ENCODE results near the gene PIGS. TPM values are rescaled to one million over a fixed set of nuclear protein-coding genes. Genes with fewer than 3 reads are reported as not detected.

PIGS gene
- total and polyA plus RNA-seq, 4 donors: 7.3 to 29.5 (median 13.3) TPM

- H3K9ac ChIP-seq (ENCODE audit: low read depth in 1 of 2, low read length in 2 of 2): no peak overlapping the region
- no peaks in the 10 kb centered on the region for H3K4me1 ChIP-seq (ENCODE audit: control insufficient read depth in 4 of 4, insufficient read depth in 4 of 4, low read length in 3 of 4)
- no peaks in the 10 kb centered on the region for H3K9me3 ChIP-seq (ENCODE audit: control insufficient read depth in 4 of 4, low read length in 3 of 4)
- no peak for DNase-seq (ENCODE audit: low spot score)
- H3K27ac ChIP-seq (ENCODE audit: low read depth in 1 of 2, low read length in 2 of 2): no peak overlapping the region
- H3K36me3 ChIP-seq (ENCODE audit: control insufficient read depth in 4 of 4, insufficient read depth in 3 of 4, low read depth in 1 of 4, low read length in 3 of 4): no peaks in the 10 kb centered on the region
- H3K27me3 ChIP-seq (ENCODE audit: control insufficient read depth in 4 of 4, insufficient read depth in 4 of 4, low read length in 3 of 4): no peaks in the 10 kb centered on the region
- 87% methylated on average over 25 of the region's 25 CpGs for WGBS
- no peak overlapping the region for H3K4me3 ChIP-seq (ENCODE audit: low read depth in 1 of 3, low read length in 3 of 3)
- TF ChIP-seq TAF1 (conservative IDR thresholded peaks at IDR 0.05) (no peak), FOXA1 (IDR thresholded peaks at IDR 0.05) (no peak), HNF4G (IDR thresholded peaks at IDR 0.05) (no peak), FOXA2 (IDR thresholded peaks at IDR 0.05) (no peak), GABPA (IDR thresholded peaks at IDR 0.05 in 1 of 2, conservative IDR thresholded peaks at IDR 0.05 in 1 of 2) (no peak), CTCF (IDR thresholded peaks at IDR 0.05; ENCODE audit: low read depth, low read length, missing input control) (no peak), HNF4A (conservative IDR thresholded peaks at IDR 0.05) (no peak), SP1 (IDR thresholded peaks at IDR 0.05) (no peak), JUND (IDR thresholded peaks at IDR 0.05) (no peak), YY1 (IDR thresholded peaks at IDR 0.05) (no peak), RXRA (IDR thresholded peaks at IDR 0.05) (no peak)
- TF ChIP-seq, protein P1, sequence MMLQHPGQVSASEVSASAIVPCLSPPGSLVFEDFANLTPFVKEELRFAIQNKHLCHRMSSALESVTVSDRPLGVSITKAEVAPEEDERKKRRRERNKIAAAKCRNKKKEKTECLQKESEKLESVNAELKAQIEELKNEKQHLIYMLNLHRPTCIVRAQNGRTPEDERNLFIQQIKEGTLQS (IDR thresholded peaks at IDR 0.05): no peak
- TF ChIP-seq, protein P2, sequence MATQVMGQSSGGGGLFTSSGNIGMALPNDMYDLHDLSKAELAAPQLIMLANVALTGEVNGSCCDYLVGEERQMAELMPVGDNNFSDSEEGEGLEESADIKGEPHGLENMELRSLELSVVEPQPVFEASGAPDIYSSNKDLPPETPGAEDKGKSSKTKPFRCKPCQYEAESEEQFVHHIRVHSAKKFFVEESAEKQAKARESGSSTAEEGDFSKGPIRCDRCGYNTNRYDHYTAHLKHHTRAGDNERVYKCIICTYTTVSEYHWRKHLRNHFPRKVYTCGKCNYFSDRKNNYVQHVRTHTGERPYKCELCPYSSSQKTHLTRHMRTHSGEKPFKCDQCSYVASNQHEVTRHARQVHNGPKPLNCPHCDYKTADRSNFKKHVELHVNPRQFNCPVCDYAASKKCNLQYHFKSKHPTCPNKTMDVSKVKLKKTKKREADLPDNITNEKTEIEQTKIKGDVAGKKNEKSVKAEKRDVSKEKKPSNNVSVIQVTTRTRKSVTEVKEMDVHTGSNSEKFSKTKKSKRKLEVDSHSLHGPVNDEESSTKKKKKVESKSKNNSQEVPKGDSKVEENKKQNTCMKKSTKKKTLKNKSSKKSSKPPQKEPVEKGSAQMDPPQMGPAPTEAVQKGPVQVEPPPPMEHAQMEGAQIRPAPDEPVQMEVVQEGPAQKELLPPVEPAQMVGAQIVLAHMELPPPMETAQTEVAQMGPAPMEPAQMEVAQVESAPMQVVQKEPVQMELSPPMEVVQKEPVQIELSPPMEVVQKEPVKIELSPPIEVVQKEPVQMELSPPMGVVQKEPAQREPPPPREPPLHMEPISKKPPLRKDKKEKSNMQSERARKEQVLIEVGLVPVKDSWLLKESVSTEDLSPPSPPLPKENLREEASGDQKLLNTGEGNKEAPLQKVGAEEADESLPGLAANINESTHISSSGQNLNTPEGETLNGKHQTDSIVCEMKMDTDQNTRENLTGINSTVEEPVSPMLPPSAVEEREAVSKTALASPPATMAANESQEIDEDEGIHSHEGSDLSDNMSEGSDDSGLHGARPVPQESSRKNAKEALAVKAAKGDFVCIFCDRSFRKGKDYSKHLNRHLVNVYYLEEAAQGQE (IDR thresholded peaks at IDR 0.05): no peak
- TF ChIP-seq, protein P3, sequence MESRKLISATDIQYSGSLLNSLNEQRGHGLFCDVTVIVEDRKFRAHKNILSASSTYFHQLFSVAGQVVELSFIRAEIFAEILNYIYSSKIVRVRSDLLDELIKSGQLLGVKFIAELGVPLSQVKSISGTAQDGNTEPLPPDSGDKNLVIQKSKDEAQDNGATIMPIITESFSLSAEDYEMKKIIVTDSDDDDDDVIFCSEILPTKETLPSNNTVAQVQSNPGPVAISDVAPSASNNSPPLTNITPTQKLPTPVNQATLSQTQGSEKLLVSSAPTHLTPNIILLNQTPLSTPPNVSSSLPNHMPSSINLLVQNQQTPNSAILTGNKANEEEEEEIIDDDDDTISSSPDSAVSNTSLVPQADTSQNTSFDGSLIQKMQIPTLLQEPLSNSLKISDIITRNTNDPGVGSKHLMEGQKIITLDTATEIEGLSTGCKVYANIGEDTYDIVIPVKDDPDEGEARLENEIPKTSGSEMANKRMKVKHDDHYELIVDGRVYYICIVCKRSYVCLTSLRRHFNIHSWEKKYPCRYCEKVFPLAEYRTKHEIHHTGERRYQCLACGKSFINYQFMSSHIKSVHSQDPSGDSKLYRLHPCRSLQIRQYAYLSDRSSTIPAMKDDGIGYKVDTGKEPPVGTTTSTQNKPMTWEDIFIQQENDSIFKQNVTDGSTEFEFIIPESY (IDR thresholded peaks at IDR 0.05): no peak
- TF ChIP-seq, protein P4, sequence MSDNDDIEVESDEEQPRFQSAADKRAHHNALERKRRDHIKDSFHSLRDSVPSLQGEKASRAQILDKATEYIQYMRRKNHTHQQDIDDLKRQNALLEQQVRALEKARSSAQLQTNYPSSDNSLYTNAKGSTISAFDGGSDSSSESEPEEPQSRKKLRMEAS (IDR thresholded peaks at IDR 0.05): no peak
Measured at GRCh38 chr17:28524476-28525424, 46.6 kb downstream of the PIGS start.
